ENCODE measurements around the gene PLXNB3. TPM values are rescaled to one million over a fixed set of nuclear protein-coding genes. Genes with fewer than 3 reads are reported as not detected.

PLXNB3 gene
- total RNA-seq, 3 donors from 2014 or later (not counting 1 experiment from before 2014, with no cell fraction given), result 1.2 to 1.3 TPM; not detected in 1

DNA sequence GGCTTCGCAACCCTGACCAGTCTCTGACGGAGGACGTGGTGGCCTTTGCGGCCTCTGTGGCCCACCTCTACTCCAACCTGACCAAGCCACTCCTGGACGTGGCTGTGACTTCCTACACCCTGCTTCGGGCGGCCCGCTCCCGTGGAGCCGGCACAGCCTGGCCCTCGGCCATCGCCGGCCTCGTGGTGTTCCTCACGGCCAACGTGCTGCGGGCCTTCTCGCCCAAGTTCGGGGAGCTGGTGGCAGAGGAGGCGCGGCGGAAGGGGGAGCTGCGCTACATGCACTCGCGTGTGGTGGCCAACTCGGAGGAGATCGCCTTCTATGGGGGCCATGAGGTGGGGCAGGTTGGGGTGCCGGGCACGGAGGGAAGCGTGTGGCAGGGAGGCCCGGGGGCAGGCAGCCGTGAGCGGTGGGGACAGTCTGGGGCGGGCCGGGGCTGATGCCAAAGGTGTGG, 38.2 kb upstream of the PLXNB3 start:
- Mint-ChIP-seq H3K36me3 (no peaks in the 10 kb centered on the region), H3K4me3 (peak overlapping the region; percentile 56), H3K9me3 (no peaks in the 10 kb centered on the region), H3K27me3 (ENCODE audit: low read depth in 2 of 2) (no peaks in the 10 kb centered on the region), H3K27ac (peak overlapping the region in 1 of 2 donors; percentile 85), H3K4me1 (peaks cover 18 to 30% of the 10 kb centered on the region in 2 donors)
- TF ChIP-seq, protein P1, sequence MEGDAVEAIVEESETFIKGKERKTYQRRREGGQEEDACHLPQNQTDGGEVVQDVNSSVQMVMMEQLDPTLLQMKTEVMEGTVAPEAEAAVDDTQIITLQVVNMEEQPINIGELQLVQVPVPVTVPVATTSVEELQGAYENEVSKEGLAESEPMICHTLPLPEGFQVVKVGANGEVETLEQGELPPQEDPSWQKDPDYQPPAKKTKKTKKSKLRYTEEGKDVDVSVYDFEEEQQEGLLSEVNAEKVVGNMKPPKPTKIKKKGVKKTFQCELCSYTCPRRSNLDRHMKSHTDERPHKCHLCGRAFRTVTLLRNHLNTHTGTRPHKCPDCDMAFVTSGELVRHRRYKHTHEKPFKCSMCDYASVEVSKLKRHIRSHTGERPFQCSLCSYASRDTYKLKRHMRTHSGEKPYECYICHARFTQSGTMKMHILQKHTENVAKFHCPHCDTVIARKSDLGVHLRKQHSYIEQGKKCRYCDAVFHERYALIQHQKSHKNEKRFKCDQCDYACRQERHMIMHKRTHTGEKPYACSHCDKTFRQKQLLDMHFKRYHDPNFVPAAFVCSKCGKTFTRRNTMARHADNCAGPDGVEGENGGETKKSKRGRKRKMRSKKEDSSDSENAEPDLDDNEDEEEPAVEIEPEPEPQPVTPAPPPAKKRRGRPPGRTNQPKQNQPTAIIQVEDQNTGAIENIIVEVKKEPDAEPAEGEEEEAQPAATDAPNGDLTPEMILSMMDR (IDR thresholded peaks at IDR 0.05), result no peak
- ATAC-seq (no peak), DNase-seq (peak in 1 of 2 donors; percentile 14)
- 80% methylated on average over 35 of the region's 35 CpGs for WGBS (ENCODE audit: insufficient coverage)
- Histone ChIP-seq H3K9me3 (ENCODE audit: control insufficient read depth, insufficient read depth, low read length) (no peaks in the 10 kb centered on the region), H3K4me3 (ENCODE audit: low read length) (no peak overlapping the region), H3K4me1 (ENCODE audit: control insufficient read depth, insufficient read depth, low read length) (peaks cover 60% of the 10 kb centered on the region), H3K27me3 (ENCODE audit: control insufficient read depth, insufficient read depth, low read length) (no peaks in the 10 kb centered on the region), H3K27ac (ENCODE audit: low read length) (peak overlapping the region; percentile 93), H3K36me3 (ENCODE audit: control insufficient read depth, insufficient read depth, low read length) (peaks cover 6% of the 10 kb centered on the region)
- intact Hi-C loops (cut with micrococcal nuclease), result no loop called here

- Histone ChIP-seq H3K9me3 (ENCODE audit: control insufficient read depth, insufficient read depth, low read length) (no peaks in the 10 kb centered on the region), H3K36me3 (ENCODE audit: control insufficient read depth, insufficient read depth, low read length) (peaks cover 6% of the 10 kb centered on the region), H3K27ac (ENCODE audit: low read length) (peak overlapping the region; percentile 93), H3K4me1 (ENCODE audit: control insufficient read depth, insufficient read depth, low read length) (peaks cover 60% of the 10 kb centered on the region), H3K27me3 (ENCODE audit: control insufficient read depth, insufficient read depth, low read length) (no peaks in the 10 kb centered on the region), H3K4me3 (ENCODE audit: low read length) (peak overlapping the region; percentile 22)
- Mint-ChIP-seq H3K27ac (peak overlapping the region; percentile 71 to 85), H3K4me1 (peaks cover 18 to 36% of the 10 kb centered on the region in 2 donors), H3K27me3 (ENCODE audit: low read depth in 2 of 2) (no peaks in the 10 kb centered on the region), H3K36me3 (no peaks in the 10 kb centered on the region), H3K4me3 (peak overlapping the region; percentile 72), H3K9me3 (no peaks in the 10 kb centered on the region)
- ATAC-seq, result peak; percentile 16 to 31 (median 17)
- intact Hi-C loops (cut with micrococcal nuclease), result no loop called here
- DNase-seq, result peak; percentile 42 to 71
- WGBS (ENCODE audit: insufficient coverage), result 13% methylated on average over 32 of the region's 35 CpGs
- TF ChIP-seq, protein P1 (IDR thresholded peaks at IDR 0.05), result no peak
These were observed 37.5 kb upstream of the PLXNB3 start for GRCh38 chrX:153726286-153727122.

- H3K27ac ChIP-seq (ENCODE audit: low read length), result peak overlapping the region; percentile 93
- Mint-ChIP-seq H3K9me3 (no peaks in the 10 kb centered on the region), H3K27me3 (ENCODE audit: low read depth in 2 of 2) (no peaks in the 10 kb centered on the region), H3K4me3 (peak overlapping the region; percentile 72), H3K4me1 (peaks cover 12 to 33% of the 10 kb centered on the region in 2 donors), H3K36me3 (no peaks in the 10 kb centered on the region), H3K27ac (peak overlapping the region; percentile 71 to 85)
- DNase-seq (peak in 1 of 2 donors; percentile 8), ATAC-seq (no peak)
- TF ChIP-seq, protein P1 (IDR thresholded peaks at IDR 0.05), result no peak
- H3K27me3 ChIP-seq (ENCODE audit: control insufficient read depth, insufficient read depth, low read length), result no peaks in the 10 kb centered on the region
- no peaks in the 10 kb centered on the region for H3K9me3 ChIP-seq (ENCODE audit: control insufficient read depth, insufficient read depth, low read length)
- peaks cover 3% of the 10 kb centered on the region for H3K36me3 ChIP-seq (ENCODE audit: control insufficient read depth, insufficient read depth, low read length)
- WGBS (ENCODE audit: insufficient coverage), result 25% methylated on average over 23 of the region's 23 CpGs
- H3K4me3 ChIP-seq (ENCODE audit: low read length), result no peak overlapping the region
- H3K4me1 ChIP-seq (ENCODE audit: control insufficient read depth, insufficient read depth, low read length), result peaks cover 57% of the 10 kb centered on the region
- intact Hi-C loops (cut with micrococcal nuclease), result no loop called here
These were observed 36.7 kb upstream of the PLXNB3 start for GRCh38 chrX:153727123-153727931.

All from natural killer cell (primary cell).